HepG2 (cell line): ENCODE data around the gene HSD17B11.

ENCODE experiments used
- EP300 ChIP-seq, 3 experiments: sonication (generic) in 1 of 3; formaldehyde crosslinking in 1 of 3; IDR thresholded peaks; 2 replicates each; pipeline versions ENCODE4 v1.5.1 to v1.6.1; 2011 to 2020; ENCODE audit warnings: low read depth in 2 of 3, low read length in 2 of 3, borderline replicate concordance in 1 of 3, improper control_type of control experiment in 1 of 3, mild to moderate bottlenecking in 1 of 3, missing genetic modification reagents in 1 of 3, moderate library complexity in 1 of 3
- EZH2 ChIP-seq: conservative IDR thresholded peaks from 2 replicates; pipeline ENCODE4 v1.6.1; 2012; ENCODE audit warnings: mild to moderate bottlenecking, low read depth, low read length, moderate library complexity
- GABPB1 ChIP-seq: IDR thresholded peaks from 2 replicates; pipeline ENCODE4 v1.6.1; 2016; ENCODE audit warnings: mild to moderate bottlenecking, missing genetic modification reagents, moderate library complexity, missing compliant biosample characterization
- IRF2 ChIP-seq: IDR thresholded peaks from 2 replicates; pipeline ENCODE4 v1.6.1; 2018; ENCODE audit warnings: missing genetic modification reagents, missing compliant biosample characterization
- UBTF ChIP-seq: sonication (generic); formaldehyde crosslinking; IDR thresholded peaks from 2 replicates; pipeline ENCODE4 v1.4.0; 2020; ENCODE audit warnings: mild to moderate bottlenecking, missing genetic modification reagents
- ZC3H4 ChIP-seq: sonication (generic); formaldehyde crosslinking; IDR thresholded peaks from 2 replicates; pipeline ENCODE4 v1.4.0; 2020; ENCODE audit warnings: missing genetic modification reagents, borderline replicate concordance
- ZFP1 ChIP-seq: IDR thresholded peaks from 2 replicates; pipeline ENCODE4 v1.6.1; 2016
- ZNF780A ChIP-seq: sonication (generic); formaldehyde crosslinking; IDR thresholded peaks from 2 replicates; pipeline ENCODE4 v1.8.0; 2022; ENCODE audit warnings: mild to moderate bottlenecking, missing genetic modification reagents, moderate library complexity

GRCh38 chr4:87339440-87339839, 51.5 kb downstream of the HSD17B11 start:
- TF ChIP-seq ZNF780A (CRISPR knock-in tag) = no peak
- no peak for TF ChIP-seq GABPB1 (CRISPR knock-in tag)
- TF ChIP-seq ZC3H4 (CRISPR knock-in tag) = no peak
- TF ChIP-seq ZFP1 (CRISPR knock-in tag) = no peak
- no peak for TF ChIP-seq EP300 (IDR thresholded peaks at IDR 0.05; ENCODE audit: low read depth in 2 of 2, low read length in 2 of 2)
- no peak for TF ChIP-seq EP300 (CRISPR knock-in tag; IDR thresholded peaks at IDR 0.05; ENCODE audit: borderline replicate concordance)
- no peak for TF ChIP-seq IRF2 (CRISPR knock-in tag)
- no peak for TF ChIP-seq UBTF
- no peak for TF ChIP-seq EZH2
